ENCODE measurements around the gene SPEF2.

DNA sequence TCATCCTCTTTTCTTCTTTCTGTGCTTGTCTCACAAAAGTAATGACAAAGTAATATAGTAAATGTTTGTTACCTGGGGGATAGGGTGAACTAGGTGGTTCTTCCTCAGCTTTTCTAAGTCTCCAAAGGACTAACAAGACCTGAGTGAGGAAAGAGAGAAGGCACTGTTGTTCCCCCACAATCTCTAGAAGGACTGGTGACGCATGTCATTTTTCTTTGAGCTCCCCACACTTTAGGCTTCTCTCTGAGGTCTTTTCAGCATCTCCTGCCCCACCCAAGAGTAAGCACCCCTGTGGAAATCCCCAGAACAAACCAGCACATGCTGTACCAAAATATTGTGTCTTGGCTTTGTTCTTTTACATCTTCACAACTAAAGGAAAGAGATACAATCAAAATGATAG is 236.6 kb downstream of the SPEF2 start:
- TF ChIP-seq, protein P1, sequence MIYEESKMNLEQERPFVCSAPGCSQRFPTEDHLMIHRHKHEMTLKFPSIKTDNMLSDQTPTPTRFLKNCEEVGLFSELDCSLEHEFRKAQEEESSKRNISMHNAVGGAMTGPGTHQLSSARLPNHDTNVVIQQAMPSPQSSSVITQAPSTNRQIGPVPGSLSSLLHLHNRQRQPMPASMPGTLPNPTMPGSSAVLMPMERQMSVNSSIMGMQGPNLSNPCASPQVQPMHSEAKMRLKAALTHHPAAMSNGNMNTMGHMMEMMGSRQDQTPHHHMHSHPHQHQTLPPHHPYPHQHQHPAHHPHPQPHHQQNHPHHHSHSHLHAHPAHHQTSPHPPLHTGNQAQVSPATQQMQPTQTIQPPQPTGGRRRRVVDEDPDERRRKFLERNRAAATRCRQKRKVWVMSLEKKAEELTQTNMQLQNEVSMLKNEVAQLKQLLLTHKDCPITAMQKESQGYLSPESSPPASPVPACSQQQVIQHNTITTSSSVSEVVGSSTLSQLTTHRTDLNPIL (CRISPR knock-in tag; IDR thresholded peaks at IDR 0.05; ENCODE audit: low read depth): no peak
- no peak for TF ChIP-seq ZNF565 (CRISPR knock-in tag; conservative IDR thresholded peaks at IDR 0.05; ENCODE audit: low read depth)
- TF ChIP-seq GLIS3 (CRISPR knock-in tag; IDR thresholded peaks at IDR 0.05): no peak
- TF ChIP-seq PATZ1 (CRISPR knock-in tag; IDR thresholded peaks at IDR 0.05; ENCODE audit: borderline replicate concordance): no peak
- no peak for TF ChIP-seq CSDC2 (CRISPR knock-in tag; IDR thresholded peaks at IDR 0.05)
- TF ChIP-seq TOX (CRISPR knock-in tag; IDR thresholded peaks at IDR 0.05; ENCODE audit: borderline replicate concordance): no peak
- TF ChIP-seq, protein P2, sequence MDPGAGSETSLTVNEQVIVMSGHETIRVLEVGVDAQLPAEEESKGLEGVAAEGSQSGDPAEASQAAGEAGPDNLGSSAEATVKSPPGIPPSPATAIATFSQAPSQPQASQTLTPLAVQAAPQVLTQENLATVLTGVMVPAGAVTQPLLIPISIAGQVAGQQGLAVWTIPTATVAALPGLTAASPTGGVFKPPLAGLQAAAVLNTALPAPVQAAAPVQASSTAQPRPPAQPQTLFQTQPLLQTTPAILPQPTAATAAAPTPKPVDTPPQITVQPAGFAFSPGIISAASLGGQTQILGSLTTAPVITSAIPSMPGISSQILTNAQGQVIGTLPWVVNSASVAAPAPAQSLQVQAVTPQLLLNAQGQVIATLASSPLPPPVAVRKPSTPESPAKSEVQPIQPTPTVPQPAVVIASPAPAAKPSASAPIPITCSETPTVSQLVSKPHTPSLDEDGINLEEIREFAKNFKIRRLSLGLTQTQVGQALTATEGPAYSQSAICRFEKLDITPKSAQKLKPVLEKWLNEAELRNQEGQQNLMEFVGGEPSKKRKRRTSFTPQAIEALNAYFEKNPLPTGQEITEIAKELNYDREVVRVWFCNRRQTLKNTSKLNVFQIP (CRISPR knock-in tag; IDR thresholded peaks at IDR 0.05; ENCODE audit: borderline replicate concordance, low read depth): no peak
- TF ChIP-seq BACH2 (CRISPR knock-in tag; IDR thresholded peaks at IDR 0.05; ENCODE audit: borderline replicate concordance): no peak
- TF ChIP-seq ZFP3 (CRISPR knock-in tag; IDR thresholded peaks at IDR 0.05): no peak
- TF ChIP-seq TCF4 (CRISPR knock-in tag; IDR thresholded peaks at IDR 0.05; ENCODE audit: borderline replicate concordance): no peak
- TF ChIP-seq SNAI2 (CRISPR knock-in tag; IDR thresholded peaks at IDR 0.05): no peak
